Neural cell (in vitro differentiated cells): Measurements from ENCODE around the gene PIGP. TPM values are rescaled to one million over a fixed set of nuclear protein-coding genes. Genes with fewer than 3 reads are reported as not detected.
"Not testable (repeated sequence)": the region's sequence is repeated elsewhere in the genome, so short reads cannot be mapped to it uniquely, and the experiment has no call there.

Experiments used
- H2AFZ ChIP-seq: fragments of 200-600, 300-800 bp; sonication (generic), shearing (Covaris generic); 2 replicates; pipeline ENCODE4 v1.6.0; 2014; ENCODE audit warnings: low read depth, mild to moderate bottlenecking, antibody characterized with exemption, low read length, moderate library complexity
- H3F3A ChIP-seq: fragments of 200-600 bp; shearing (Covaris generic); 2 replicates; pipeline ENCODE4 v1.6.1; 2016; ENCODE audit warnings: mild to moderate bottlenecking, moderate library complexity, mixed read lengths, antibody characterized with exemption, low read length; ENCODE audit not compliant: insufficient read depth, poor library complexity, severe bottlenecking
- H3K27ac ChIP-seq: fragments of 200-600, 300-800 bp; sonication (generic), shearing (Covaris generic); 2 replicates; pipeline ENCODE4 v1.5.1; 2014; ENCODE audit warnings: mild to moderate bottlenecking, low read length, moderate library complexity
- H3K27me3 ChIP-seq: fragments of 300-800, 200-600 bp; sonication (generic), shearing (Covaris generic); 2 replicates; pipeline ENCODE4 v1.6.0; 2014; ENCODE audit warnings: mild to moderate bottlenecking, low read depth, low read length, moderate library complexity; ENCODE audit not compliant: insufficient read depth
- H3K36me3 ChIP-seq: fragments of 300-800, 200-600 bp; sonication (generic), shearing (Covaris generic); 2 replicates; pipeline ENCODE4 v1.5.1; 2014; ENCODE audit warnings: mild to moderate bottlenecking, antibody characterized with exemption, low read length, moderate library complexity; ENCODE audit not compliant: insufficient read depth
- H3K4me2 ChIP-seq: fragments of 300-800, 200-600 bp; sonication (generic), shearing (Covaris generic); 2 replicates; pipeline ENCODE4 v1.6.0; 2014; ENCODE audit warnings: mild to moderate bottlenecking, low read length
- H3K4me3 ChIP-seq: fragments of 300-800, 200-600 bp; sonication (generic), shearing (Covaris generic); 2 replicates; pipeline ENCODE4 v1.5.1; 2014; ENCODE audit warnings: mild to moderate bottlenecking, low read length, moderate library complexity
- H3K79me2 ChIP-seq: fragments of 200-600 bp; shearing (Covaris generic); replicated peaks from 2 replicates; pipeline ENCODE4 v1.6.0; 2014; ENCODE audit warnings: mild to moderate bottlenecking, low read length, moderate library complexity; ENCODE audit not compliant: insufficient read depth
- H3K9ac ChIP-seq: fragments of 300-800, 200-600 bp; sonication (generic), shearing (Covaris generic); 2 replicates; pipeline ENCODE4 v1.6.1; 2016; ENCODE audit warnings: mild to moderate bottlenecking, low read length, mixed read lengths
- H3K9me2 ChIP-seq: fragments of 200-600 bp; shearing (Covaris generic); 2 replicates; pipeline ENCODE4 v1.6.1; 2016; ENCODE audit warnings: mild to moderate bottlenecking, low read length, mixed read lengths; ENCODE audit not compliant: insufficient read depth
- H3K9me3 ChIP-seq: fragments of 200-600, 300-800 bp; sonication (generic), shearing (Covaris generic); 2 replicates; pipeline ENCODE4 v1.6.1; 2016; ENCODE audit warnings: mild to moderate bottlenecking, mixed run types, low read length, moderate library complexity, mixed read lengths
- H4K20me1 ChIP-seq: fragments of 200-600 bp; shearing (Covaris generic); 2 replicates; pipeline ENCODE4 v1.6.1; 2016; ENCODE audit warnings: mild to moderate bottlenecking, mixed run types; ENCODE audit not compliant: insufficient read depth
- CTCF ChIP-seq: fragments of 450-650 bp; IDR thresholded peaks from 2 replicates; pipeline ENCODE4 v1.5.1; 2014; ENCODE audit warnings: antibody characterized with exemption, mild to moderate bottlenecking, moderate library complexity; ENCODE audit not compliant: poor library complexity, severe bottlenecking
- EP300 ChIP-seq: fragments of 450-650 bp; conservative IDR thresholded peaks from 2 replicates; pipeline ENCODE4 v1.6.1; 2014; ENCODE audit warnings: antibody characterized with exemption, mild to moderate bottlenecking, moderate library complexity; ENCODE audit not compliant: poor library complexity, severe bottlenecking
- EZH2 ChIP-seq: fragments of 200-600, 300-800 bp; shearing (Covaris generic), sonication (generic); IDR thresholded peaks from 2 replicates; pipeline ENCODE4 v1.6.1; 2014; ENCODE audit warnings: antibody characterized with exemption, low read length, borderline replicate concordance, mild to moderate bottlenecking; ENCODE audit not compliant: insufficient read depth, poor library complexity, severe bottlenecking
- MXI1 ChIP-seq: fragments of 450-650 bp; conservative IDR thresholded peaks from 2 replicates; pipeline ENCODE4 v1.6.1; 2014; ENCODE audit warnings: antibody characterized with exemption, mild to moderate bottlenecking; ENCODE audit not compliant: poor library complexity, severe bottlenecking
- POLR2AphosphoS5 ChIP-seq: IDR thresholded peaks from 2 replicates; pipeline ENCODE4 v1.6.1; 2012
- RAD21 ChIP-seq: fragments of 450-650 bp; conservative IDR thresholded peaks from 2 replicates; pipeline ENCODE4 v1.6.1; 2014; ENCODE audit warnings: antibody characterized with exemption, mild to moderate bottlenecking, moderate library complexity
- SMC3 ChIP-seq: fragments of 450-650 bp; conservative IDR thresholded peaks from 2 replicates; pipeline ENCODE4 v1.6.1; 2014; ENCODE audit warnings: antibody characterized with exemption, mild to moderate bottlenecking, moderate library complexity; ENCODE audit not compliant: poor library complexity
- polyA plus RNA-seq: library from polyadenylated mRNA; depleted of rRNA; stranded (reverse); fragments of >200 nt; gene quantifications from 2 replicates; pipeline ENCODE4 v1.2.3, GENCODE V29; 2014

The PIGP gene
- polyA plus RNA-seq, 1 donor from 2014 or later, result 38.5 TPM

GRCh38 chr21:37114301-37114700, 41.4 kb upstream of the PIGP start:
- not testable (repeated sequence) for H3F3A ChIP-seq, H3K4me3 ChIP-seq

GRCh38 chr21:37111029-37111428, 38.2 kb upstream of the PIGP start:
- not testable (repeated sequence) for H3K27ac ChIP-seq, H3K9me2 ChIP-seq, H3K4me3 ChIP-seq, H3K9me3 ChIP-seq, H4K20me1 ChIP-seq, H3K27me3 ChIP-seq, H2AFZ ChIP-seq, H3K36me3 ChIP-seq, H3K4me2 ChIP-seq, H3F3A ChIP-seq, H3K9ac ChIP-seq
- peaks cover 24% of the 10 kb centered on the region for H3K79me2 ChIP-seq

More at GRCh38 chr21:37114301-37114700, 41.4 kb upstream of the PIGP start:
- not testable (repeated sequence) for H2AFZ ChIP-seq, H4K20me1 ChIP-seq, H3K9me2 ChIP-seq, H3K27me3 ChIP-seq, H3K9me3 ChIP-seq, H3K4me2 ChIP-seq, H3K27ac ChIP-seq, H3K9ac ChIP-seq
- Histone ChIP-seq H3K79me2 (peaks cover 12% of the 10 kb centered on the region), H3K36me3 (peaks cover 10% of the 10 kb centered on the region)

GRCh38 chr21:37106998-37107397, 34.1 kb upstream of the PIGP start:
- Histone ChIP-seq H2AFZ (no peak overlapping the region), H3K9ac (no peak overlapping the region), H3K27me3 (no peaks in the 10 kb centered on the region), H3K9me2 (no peaks in the 10 kb centered on the region), H3K4me3 (no peak overlapping the region), H3K27ac (no peak overlapping the region), H3K36me3 (no peaks in the 10 kb centered on the region), H3K4me2 (no peak overlapping the region), H3K79me2 (peaks cover 60% of the 10 kb centered on the region), H4K20me1 (no peaks in the 10 kb centered on the region), H3F3A (no peaks in the 10 kb centered on the region), H3K9me3 (peaks cover 10% of the 10 kb centered on the region)
- TF ChIP-seq EZH2 (no peak), EP300 (no peak), MXI1 (no peak), POLR2AphosphoS5 (no peak), CTCF (no peak), RAD21 (no peak), SMC3 (no peak)

- H3K4me3 ChIP-seq, H3K9me3 ChIP-seq, H3K27ac ChIP-seq, H2AFZ ChIP-seq, H3K9ac ChIP-seq, H3K27me3 ChIP-seq, H3K4me2 ChIP-seq, H3F3A ChIP-seq, H4K20me1 ChIP-seq, H3K9me2 ChIP-seq: not testable (repeated sequence)
- peaks cover 63% of the 10 kb centered on the region for H3K79me2 ChIP-seq
- H3K36me3 ChIP-seq, result peaks cover 14% of the 10 kb centered on the region
Observed at GRCh38 chr21:37102746-37103145, 29.9 kb upstream of the PIGP start.
